Central memory CD4-positive, alpha-beta T cell (primary cell): ENCODE data around the gene ADIRF.
"Not testable (repeated sequence)": the region's sequence is repeated elsewhere in the genome, so short reads cannot be mapped to it uniquely, and the experiment has no call there.

Experiments used
- DNase-seq: peaks from one replicate; pipeline ENCODE4 v3.0.0; 2022

Gene ADIRF

GRCh38 chr10:86981020-86981419 is 12.7 kb downstream of the ADIRF start:
- DNase-seq = not testable (repeated sequence)

DNA sequence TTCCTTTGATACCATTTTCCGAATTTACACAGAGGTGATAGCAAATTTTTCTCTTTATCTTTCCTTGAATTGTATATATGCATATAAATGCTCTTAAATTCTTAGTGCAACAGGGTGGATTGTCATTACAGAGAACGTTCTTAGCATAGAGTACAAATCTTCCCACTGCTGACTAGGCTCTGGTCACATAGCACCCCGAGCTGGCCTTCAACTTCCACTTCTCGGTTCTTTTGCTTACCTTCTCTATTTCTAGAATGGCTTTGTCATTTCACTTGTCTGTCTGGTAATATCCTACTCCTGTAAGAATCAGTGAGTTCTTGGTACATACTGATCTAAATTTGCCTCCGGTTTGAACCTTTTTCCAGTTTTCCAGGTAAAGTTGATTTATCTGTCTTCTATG is 13.4 kb downstream of the ADIRF start:
- no peak for DNase-seq

DNA sequence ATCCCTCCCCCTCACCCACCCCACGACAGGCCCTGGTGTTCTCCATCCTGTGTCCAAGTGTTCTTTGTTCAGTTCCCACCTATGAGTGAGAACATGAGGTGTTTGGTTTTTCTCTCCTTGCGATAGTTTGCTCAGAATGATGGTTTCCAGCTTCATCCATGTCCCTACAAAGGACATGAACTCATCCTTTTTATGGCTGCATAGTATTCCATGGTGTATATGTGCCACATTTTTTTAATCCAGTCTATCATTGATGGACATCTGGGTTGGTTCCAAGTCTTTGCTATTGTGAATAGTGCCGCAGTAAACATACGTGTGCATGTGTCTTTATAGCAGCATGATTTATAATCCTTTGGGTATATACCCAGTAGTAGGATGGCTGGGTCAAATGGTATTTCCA is 16.2 kb downstream of the ADIRF start:
- not testable (repeated sequence) for DNase-seq

- no peak for DNase-seq
Measured at GRCh38 chr10:86988520-86988919, 20.2 kb downstream of the ADIRF start.

- DNase-seq = not testable (repeated sequence)
Measured at GRCh38 chr10:86991362-86991761, 23.1 kb downstream of the ADIRF start.

DNA sequence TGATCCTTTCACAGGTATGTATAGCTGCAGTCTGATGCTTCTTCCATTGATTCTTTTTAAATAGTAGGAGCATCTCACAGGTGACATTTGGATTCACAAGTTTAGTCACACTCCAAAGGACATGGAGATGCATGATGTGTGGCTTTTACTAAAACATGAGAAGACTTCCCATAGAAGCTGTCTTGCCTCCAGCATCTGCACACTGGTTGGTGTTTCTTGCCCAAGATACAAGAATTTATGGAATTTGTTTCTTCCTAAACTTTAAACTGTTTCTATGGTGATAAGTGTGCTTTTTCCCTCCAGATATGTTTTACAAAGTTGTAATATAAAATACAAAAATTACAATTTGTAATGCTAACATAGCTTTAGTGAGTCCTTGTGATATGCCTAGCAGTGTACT is 24.2 kb downstream of the ADIRF start:
- DNase-seq = no peak

- DNase-seq = no peak
Measured at GRCh38 chr10:86992929-86993328, 24.6 kb downstream of the ADIRF start.

- DNase-seq = not testable (repeated sequence)
Measured at GRCh38 chr10:86999802-87000403, 31.6 kb downstream of the ADIRF start.

DNA sequence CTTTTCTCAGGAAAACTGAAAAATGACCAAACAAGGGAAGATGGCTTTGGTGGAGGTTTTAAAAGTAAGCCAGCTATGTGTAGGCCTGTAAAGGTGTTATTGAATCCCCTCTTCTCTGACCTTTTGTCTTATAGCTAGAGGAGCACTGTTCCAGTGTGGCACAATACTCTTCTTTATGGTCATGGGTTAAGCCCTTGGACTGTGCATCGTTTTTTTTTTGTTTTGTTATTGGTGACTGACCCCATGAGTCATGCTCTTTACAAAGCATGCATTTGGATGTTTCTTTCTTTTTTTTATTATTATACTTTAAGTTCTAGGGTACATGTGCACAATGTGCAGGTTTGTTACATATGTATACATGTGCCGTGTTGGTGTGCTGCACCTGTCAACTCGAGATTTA is 32.2 kb downstream of the ADIRF start:
- DNase-seq = no peak

DNA sequence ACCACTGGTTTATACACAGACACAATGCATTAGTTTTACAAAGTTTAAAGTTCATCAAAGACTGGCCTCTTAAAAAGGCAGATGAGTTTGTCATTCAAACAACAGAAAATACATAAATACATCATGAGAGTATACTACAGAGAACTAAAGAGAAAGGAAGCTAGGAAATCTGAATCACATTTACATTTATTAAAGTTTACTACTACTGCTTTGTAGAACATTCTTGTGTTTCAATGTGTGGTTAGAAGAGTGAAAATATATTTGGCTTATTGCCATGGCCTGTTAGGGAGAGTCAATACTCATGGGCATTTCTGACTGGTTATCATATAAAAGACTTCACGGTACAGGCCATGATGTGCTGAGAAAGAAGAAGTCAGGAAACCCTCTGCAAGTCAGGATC is 38.8 kb downstream of the ADIRF start:
- not testable (repeated sequence) for DNase-seq

DNA sequence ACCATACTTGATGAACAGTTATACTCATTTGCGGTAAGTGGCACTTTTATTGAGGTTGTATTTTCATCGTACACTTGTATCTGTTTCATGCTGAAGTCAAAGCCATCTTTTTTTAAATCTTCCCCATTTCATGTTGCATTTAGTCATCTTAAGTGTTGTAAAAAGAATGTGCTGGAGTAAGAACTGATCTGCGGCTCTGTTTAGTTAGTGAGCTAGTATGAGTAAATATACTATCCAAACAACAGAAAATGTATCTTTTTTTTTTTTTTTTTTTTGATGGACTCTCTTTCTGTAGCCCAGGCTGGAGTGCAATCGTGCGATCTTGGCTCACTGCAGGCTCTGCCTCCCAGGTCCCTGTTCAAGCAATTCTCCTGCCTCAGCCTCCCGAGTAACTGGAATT is 39.4 kb downstream of the ADIRF start:
- DNase-seq = not testable (repeated sequence)

DNA sequence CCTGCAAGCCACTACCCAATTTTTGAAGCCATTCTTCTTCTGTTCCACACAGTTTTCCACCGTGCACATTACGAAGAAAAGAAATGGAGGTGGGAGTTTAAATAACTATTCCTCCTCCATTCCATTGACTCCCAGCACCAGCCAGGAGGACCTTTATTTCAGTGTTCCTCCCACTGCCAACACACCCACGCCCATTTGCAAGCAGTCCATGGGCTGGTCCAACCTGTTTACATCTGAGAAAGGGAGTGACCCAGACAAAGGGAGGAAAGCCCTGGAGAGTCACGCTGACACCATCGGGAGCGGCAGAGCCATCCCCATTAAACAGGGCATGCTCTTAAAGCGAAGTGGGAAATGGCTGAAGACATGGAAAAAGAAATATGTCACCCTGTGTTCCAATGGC is 40.0 kb downstream of the ADIRF start:
- not testable (repeated sequence) for DNase-seq

GRCh38 chr10:87009134-87009696 is 40.9 kb downstream of the ADIRF start:
- DNase-seq = not testable (repeated sequence)

- not testable (repeated sequence) for DNase-seq
Measured at GRCh38 chr10:87013528-87013927, 45.2 kb downstream of the ADIRF start.

- DNase-seq = not testable (repeated sequence)
Measured at GRCh38 chr10:87014986-87015716, 46.9 kb downstream of the ADIRF start.

DNA sequence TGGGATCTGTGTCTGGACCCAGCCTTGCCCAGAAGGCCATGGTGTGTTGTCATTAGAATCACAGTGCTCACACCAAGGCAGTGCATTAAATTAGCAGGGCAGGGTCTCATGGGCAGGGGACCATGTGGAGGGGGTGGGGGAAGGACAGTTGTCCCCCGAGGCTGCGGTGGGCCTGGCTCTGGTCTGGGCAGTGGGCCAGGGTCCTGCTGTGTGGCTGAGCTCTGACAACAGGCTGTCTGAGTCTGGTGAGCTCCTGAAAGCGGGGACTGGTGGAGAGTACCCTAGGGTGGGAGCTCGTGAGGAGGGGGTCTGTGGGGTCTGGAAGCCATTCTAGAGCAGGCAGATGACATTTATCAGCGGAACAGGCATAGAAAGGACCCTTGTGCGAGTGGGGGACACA is 49.8 kb downstream of the ADIRF start:
- DNase-seq = not testable (repeated sequence)

DNA sequence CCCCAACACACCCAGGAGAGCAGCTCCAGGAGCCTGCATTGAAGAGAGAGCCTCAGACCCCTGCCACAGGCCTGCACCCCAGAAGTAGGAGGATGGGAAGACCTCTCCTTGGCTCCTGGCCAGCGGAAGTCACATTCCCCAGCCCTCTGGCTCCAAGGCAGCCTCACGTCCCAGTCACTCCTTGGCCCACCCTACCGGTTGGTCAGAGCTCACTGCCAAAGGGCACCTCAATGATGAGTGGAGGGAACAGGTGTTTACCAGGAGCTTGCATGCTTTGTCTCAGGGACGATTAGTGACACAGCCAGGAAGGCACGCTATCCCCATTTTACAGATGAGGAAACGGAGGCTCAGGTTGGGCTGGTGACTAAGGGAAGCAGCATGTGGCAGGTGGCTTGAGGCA is 50.8 kb downstream of the ADIRF start:
- not testable (repeated sequence) for DNase-seq

DNA sequence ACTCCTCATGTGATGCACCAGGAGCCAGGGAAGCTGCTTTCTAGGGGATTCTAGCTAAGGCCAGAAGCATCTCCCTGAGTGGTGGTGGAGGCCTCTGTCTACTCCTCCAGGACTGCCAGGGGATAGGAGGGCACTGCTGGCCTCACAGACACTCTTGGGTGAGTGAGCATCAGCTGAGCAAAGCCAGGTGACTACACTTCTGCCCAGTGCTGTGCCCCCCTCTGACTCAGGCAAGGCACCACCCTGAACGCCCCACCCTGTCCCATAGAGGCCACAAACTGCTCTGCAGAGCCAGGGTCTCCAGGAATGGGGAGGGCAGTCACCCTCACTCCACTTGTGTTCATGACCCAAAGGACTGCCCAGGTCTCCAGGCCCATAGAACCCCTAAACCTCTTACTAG is 51.2 kb downstream of the ADIRF start:
- DNase-seq = not testable (repeated sequence)

DNA sequence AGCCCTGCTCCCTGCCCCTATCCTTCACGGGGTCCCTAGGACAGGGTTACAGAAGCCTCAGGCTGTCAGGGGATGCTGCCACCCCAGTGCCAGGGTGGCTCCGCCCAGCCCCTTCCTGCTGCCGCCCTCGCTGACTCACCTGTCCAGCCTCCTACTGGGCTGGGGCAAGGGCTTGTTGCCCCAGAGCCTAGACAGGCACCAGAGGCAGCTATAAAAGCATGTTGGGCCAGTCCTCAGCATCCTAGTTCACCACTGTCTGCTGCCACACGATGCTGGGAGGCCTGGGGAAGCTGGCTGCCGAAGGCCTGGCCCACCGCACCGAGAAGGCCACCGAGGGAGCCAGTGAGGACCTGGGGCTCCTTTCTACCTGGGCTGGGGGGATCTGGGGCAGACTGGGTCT is 51.8 kb downstream of the ADIRF start, which contains the start of gene FAM25A:
Gene FAM25A (plus strand): TSS at position 239 of the 400 bp plus-strand sequence. CDS start 31 bp downstream, at position 270.
- DNase-seq = not testable (repeated sequence)
